ENCODE measurements around the gene FBN1. TPM values are rescaled to one million over a fixed set of nuclear protein-coding genes. Genes with fewer than 3 reads are reported as not detected.

The FBN1 gene
- total RNA-seq, 1 experiment from 2014 or later: 5.2 TPM

DNA sequence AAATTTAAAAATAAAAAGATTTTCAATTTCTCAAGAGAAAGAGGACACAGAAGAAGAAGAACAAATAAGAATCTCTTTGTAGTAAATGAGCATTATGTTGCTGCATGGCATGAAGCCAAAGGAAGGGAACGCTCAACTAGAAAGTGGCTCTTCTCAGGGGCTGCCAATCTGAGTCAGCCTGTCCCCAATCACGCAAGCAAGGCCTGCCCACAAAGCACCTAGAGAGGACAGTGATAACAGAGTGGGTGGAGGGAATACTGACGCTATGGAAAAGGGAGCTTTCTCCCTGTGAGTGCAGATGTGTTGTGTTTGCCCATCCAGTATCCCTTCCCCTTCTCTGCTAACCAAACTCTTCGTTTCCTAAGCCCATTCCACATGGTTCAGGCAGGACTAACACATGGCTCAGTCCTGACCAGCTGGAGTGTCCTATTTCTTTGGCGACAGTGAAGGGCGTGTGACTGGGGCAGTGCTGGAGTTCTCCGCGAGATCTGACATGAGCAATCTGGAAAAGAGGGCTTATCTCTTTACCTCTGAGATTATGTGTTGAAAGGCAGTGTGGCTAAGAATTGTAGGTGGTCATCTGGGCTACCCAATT lies 14.2 kb downstream of the FBN1 start:
- TF ChIP-seq, protein P1, sequence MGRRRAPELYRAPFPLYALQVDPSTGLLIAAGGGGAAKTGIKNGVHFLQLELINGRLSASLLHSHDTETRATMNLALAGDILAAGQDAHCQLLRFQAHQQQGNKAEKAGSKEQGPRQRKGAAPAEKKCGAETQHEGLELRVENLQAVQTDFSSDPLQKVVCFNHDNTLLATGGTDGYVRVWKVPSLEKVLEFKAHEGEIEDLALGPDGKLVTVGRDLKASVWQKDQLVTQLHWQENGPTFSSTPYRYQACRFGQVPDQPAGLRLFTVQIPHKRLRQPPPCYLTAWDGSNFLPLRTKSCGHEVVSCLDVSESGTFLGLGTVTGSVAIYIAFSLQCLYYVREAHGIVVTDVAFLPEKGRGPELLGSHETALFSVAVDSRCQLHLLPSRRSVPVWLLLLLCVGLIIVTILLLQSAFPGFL (CRISPR knock-in tag; IDR thresholded peaks at IDR 0.05; ENCODE audit: borderline replicate concordance): no peak
- no peak for TF ChIP-seq ZNF263 (CRISPR knock-in tag; IDR thresholded peaks at IDR 0.05; ENCODE audit: low read depth)
- no peak for TF ChIP-seq MLX (CRISPR knock-in tag; IDR thresholded peaks at IDR 0.05)
- no peak for TF ChIP-seq FOXJ3 (CRISPR knock-in tag; IDR thresholded peaks at IDR 0.05; ENCODE audit: borderline replicate concordance)
- TF ChIP-seq ERG (CRISPR knock-in tag; IDR thresholded peaks at IDR 0.05): no peak
- TF ChIP-seq CREB1 (CRISPR knock-in tag; IDR thresholded peaks at IDR 0.05): no peak
- TF ChIP-seq, protein P2, sequence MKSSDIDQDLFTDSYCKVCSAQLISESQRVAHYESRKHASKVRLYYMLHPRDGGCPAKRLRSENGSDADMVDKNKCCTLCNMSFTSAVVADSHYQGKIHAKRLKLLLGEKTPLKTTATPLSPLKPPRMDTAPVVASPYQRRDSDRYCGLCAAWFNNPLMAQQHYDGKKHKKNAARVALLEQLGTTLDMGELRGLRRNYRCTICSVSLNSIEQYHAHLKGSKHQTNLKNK (CRISPR knock-in tag; IDR thresholded peaks at IDR 0.05): no peak
- TF ChIP-seq ZNF423 (CRISPR knock-in tag; IDR thresholded peaks at IDR 0.05): no peak
- TF ChIP-seq AFF4 (CRISPR knock-in tag; IDR thresholded peaks at IDR 0.05; ENCODE audit: borderline replicate concordance): no peak
- TF ChIP-seq FOXP4 (CRISPR knock-in tag; IDR thresholded peaks at IDR 0.05): no peak
- TF ChIP-seq CREM (CRISPR knock-in tag; IDR thresholded peaks at IDR 0.05): no peak
- peaks cover 16% of the 10 kb centered on the region for H3K4me1 Mint-ChIP-seq
- no peaks in the 10 kb centered on the region for H3K36me3 Mint-ChIP-seq
- no peak overlapping the region for H3K4me3 Mint-ChIP-seq
- H3K27ac Mint-ChIP-seq: no peak overlapping the region; the same call in 1 of the 2 replicates
- DNase-seq (ENCODE audit: low spot score) (no peak), ATAC-seq (peak; percentile 78)
- ChIA-PET CTCF (no interaction called here), POLR2A (no interaction called here)
- no peaks in the 10 kb centered on the region for H3K9me3 Mint-ChIP-seq
- no peaks in the 10 kb centered on the region for H3K27me3 Mint-ChIP-seq (ENCODE audit: low read depth)

DNA sequence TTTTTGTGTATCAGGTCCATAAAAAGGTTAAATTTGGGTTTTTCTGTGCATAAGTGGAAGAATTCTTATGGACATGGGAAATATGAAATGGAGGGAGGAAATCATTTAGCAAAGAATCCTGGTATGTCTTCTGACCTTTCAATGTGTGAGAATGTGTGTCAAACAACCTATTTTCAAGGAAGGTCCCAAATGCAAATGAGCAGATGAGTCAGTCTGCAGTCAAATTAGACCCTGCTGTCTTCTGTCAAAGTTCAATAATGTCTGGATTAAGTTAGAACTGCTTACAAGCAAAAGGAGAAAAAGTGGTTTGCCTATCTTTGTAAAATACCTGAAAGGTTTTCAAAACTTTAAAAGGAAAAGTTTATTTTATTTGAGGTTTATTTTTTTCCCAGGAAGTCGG lies 15.3 kb downstream of the FBN1 start:
- no peaks in the 10 kb centered on the region for H3K9me3 Mint-ChIP-seq
- H3K27me3 Mint-ChIP-seq (ENCODE audit: low read depth): no peaks in the 10 kb centered on the region
- ATAC-seq (no peak), DNase-seq (ENCODE audit: low spot score) (no peak)
- H3K4me3 Mint-ChIP-seq: no peak overlapping the region
- TF ChIP-seq ZNF317 (CRISPR knock-in tag; IDR thresholded peaks at IDR 0.05; ENCODE audit: borderline replicate concordance, low read depth): no peak
- TF ChIP-seq ZNF219 (CRISPR knock-in tag; IDR thresholded peaks at IDR 0.05; ENCODE audit: borderline replicate concordance): no peak
- TF ChIP-seq ZBTB43 (CRISPR knock-in tag; IDR thresholded peaks at IDR 0.05): no peak
- TF ChIP-seq FOXK1 (CRISPR knock-in tag; IDR thresholded peaks at IDR 0.05): no peak
- no peak for TF ChIP-seq USF1 (CRISPR knock-in tag; IDR thresholded peaks at IDR 0.05)
- no peak for TF ChIP-seq EMX1 (CRISPR knock-in tag; IDR thresholded peaks at IDR 0.05)
- no peak for TF ChIP-seq KAT7 (CRISPR knock-in tag; IDR thresholded peaks at IDR 0.05; ENCODE audit: borderline replicate concordance)
- no peak for TF ChIP-seq CREB1 (CRISPR knock-in tag; IDR thresholded peaks at IDR 0.05)
- ChIA-PET CTCF (no interaction called here), POLR2A (no interaction called here)
- no peak overlapping the region for H3K27ac Mint-ChIP-seq
- H3K4me1 Mint-ChIP-seq: peaks cover 16% of the 10 kb centered on the region
- no peaks in the 10 kb centered on the region for H3K36me3 Mint-ChIP-seq

All from WTC11 (cell line).